Activated effector memory CD4-positive, alpha-beta T cell treated with Interleukin-2 at 50 U/mL for 16 hours (primary cell): ENCODE measurements around the gene TIMM44.
"Not testable (repeated sequence)": the region's sequence is repeated elsewhere in the genome, so short reads cannot be mapped to it uniquely, and the experiment has no call there.

Experiments
- DNase-seq: peaks from one replicate; pipeline ENCODE4 v3.0.0-alpha.2; 2020

The TIMM44 gene

GRCh38 chr19:7897292-7897691 lies 46.2 kb downstream of the TIMM44 start:
- DNase-seq, result no peak

- no peak for DNase-seq
Observed at GRCh38 chr19:7895565-7895964, 47.9 kb downstream of the TIMM44 start.

- no peak for DNase-seq
Observed at GRCh38 chr19:7894612-7895309, 48.7 kb downstream of the TIMM44 start.

- not testable (repeated sequence) for DNase-seq
Observed at GRCh38 chr19:7893362-7894101, 49.9 kb downstream of the TIMM44 start.

GRCh38 chr19:7888826-7889217 lies 54.6 kb downstream of the TIMM44 start:
- no peak for DNase-seq

- DNase-seq, result no peak
Observed at GRCh38 chr19:7888145-7888825, 55.2 kb downstream of the TIMM44 start, which contains the start of gene LRRC8E. TSS of gene LRRC8E (plus strand) at chr19:7888510. CDS start at chr19:7895604, 7,094 bp downstream.

- no peak for DNase-seq
Observed at GRCh38 chr19:7887408-7888144, 55.9 kb downstream of the TIMM44 start.

- DNase-seq, result no peak
Observed at GRCh38 chr19:7885818-7886217, 57.6 kb downstream of the TIMM44 start.

- DNase-seq, result no peak
Observed at GRCh38 chr19:7883796-7884570, 59.5 kb downstream of the TIMM44 start.

- no peak for DNase-seq
Observed at GRCh38 chr19:7883105-7883504, 60.4 kb downstream of the TIMM44 start.

- no peak for DNase-seq
Observed at GRCh38 chr19:7881910-7882309, 61.6 kb downstream of the TIMM44 start.

GRCh38 chr19:7879836-7880235 lies 63.6 kb downstream of the TIMM44 start:
- DNase-seq, result no peak

GRCh38 chr19:7879111-7879807 lies 64.2 kb downstream of the TIMM44 start:
- no peak for DNase-seq

GRCh38 chr19:7877249-7877836 lies 66.1 kb downstream of the TIMM44 start:
- DNase-seq, result no peak
